Measurements from ENCODE around the gene PAEP.

The PAEP gene

DNA sequence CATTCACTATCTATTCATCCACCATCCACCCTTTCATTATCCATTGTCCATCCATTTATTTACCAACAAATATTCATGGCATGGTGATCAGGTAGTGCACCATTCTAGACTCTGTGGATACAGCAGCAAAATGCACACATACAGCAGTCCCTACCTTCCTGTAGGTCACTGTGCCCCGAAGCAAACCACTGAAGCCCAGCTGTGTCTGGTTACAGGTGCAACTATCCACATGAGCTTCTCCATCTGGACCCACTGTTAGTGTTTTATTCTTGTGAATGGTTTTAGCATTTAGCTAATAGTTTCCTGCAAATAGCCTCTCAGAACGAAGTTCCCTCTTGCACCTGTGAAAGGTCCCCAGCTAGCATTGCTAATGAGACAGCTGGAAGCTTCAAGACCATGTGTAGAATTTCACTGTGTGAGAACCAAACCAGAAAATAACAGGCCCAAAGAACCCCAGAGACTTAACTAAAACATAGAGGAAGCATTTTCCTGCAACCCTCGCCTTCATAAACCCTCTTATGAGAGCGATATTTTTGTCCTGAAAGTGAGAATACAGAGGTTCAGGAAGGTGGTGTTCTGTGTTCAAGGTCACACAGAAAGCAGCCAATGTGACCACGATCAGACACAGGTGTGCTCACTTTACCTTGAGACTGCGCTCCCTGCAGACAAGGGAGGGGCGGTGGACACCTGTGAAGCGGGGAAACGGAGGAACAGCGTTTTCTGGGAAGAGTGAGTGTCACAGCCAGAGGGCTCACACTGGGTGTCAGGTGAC is 18.5 kb downstream of the PAEP start:
- no peak for DNase-seq

- DNase-seq = no peak
Measured at GRCh38 chr9:135580664-135581380, 19.3 kb downstream of the PAEP start.

DNA sequence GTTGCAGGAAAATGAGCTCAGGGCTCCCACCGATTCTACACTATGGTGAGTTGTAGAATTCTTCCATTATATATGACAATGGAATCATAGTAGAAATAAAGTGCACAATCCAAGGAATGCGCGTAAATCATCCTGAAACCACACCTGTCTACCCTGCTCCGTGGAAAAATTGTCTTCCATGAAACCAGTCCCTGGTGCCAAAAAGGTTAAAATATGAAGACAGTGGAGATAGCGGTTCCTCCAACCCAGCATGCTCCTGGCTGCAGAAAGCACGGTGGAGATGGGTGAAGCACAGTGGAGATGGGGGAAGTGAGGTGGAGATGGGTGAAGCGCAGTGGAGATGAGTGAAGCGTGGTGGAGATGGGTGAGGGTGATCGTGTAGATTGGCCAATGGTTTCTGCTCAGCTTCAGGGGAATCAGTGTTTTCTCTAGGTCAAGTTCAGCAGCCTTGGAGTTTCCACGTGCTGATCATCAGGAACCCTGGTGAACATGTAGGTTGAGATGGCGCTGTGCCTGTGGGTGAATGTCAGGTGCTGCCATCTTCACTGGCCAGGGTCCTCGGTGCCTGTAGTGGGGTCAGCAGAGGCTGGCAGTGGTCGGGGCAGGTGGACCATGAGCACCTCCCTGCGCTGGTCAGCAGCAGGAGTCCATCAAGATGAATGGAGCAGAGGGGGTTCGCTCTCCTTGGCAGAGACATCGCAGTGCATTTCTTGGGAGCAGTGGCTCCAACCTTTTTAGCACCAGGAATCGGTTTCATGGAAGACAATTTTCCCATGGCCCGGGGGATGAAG is 20.3 kb downstream of the PAEP start:
- DNase-seq = no peak

GRCh38 chr9:135582541-135582940 is 21.0 kb downstream of the PAEP start:
- DNase-seq = no peak

DNA sequence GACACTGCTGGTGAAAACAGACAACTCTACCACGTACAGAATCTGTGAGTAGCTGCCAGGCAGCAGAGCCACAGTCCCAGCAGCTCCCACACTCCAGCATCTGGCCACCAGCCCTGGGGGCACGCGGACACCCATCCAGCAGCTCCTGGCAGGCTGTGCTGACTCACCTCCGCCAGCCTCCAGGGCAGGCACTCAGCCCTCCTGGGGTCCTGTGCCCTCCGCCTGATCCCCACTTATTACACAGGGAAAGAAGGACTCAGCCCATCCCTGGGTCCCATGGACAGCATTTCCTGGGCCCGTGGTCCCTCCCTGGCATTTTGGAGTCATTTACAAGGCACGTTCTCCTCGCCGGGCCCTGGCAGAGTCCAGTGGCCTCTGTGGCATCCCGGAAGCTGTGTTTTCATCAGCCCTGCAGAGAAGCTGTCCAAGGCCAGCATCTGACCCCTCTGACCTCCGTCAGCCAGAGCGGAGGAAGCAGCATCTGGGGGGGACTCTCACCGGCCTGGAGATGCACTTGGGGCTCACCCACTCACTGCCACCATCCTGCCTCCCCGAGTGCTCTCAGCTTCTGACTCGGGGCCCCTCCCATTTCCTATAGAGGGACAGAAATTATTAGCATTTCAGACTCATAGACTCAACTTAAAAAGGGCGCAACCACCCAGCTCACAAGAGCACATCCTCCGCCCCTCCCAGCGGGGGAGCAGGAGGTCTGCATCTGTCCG is 21.6 kb downstream of the PAEP start:
- no peak for DNase-seq

- no peak for DNase-seq
Measured at GRCh38 chr9:135583688-135584011, 22.1 kb downstream of the PAEP start.

DNA sequence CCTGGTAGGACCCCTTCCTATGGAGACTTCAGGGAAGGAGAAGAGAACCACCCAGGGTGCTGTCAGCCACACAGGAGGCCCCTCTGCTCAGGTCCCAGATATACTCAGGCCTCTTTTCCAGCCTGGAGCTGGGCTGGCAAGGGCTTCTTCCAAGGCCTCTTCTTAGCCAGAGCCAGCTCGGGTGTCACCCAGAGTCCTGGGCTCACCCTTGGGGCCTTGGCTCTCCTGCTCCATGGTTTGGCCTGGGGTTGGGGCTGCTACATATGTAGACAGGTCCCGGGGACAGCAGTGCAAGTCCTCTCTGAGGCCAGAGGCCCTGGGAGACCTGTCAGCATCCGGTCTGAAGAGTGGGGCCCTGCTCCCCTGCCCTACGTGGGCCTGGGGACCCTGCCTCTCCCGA is 22.8 kb downstream of the PAEP start:
- DNase-seq = no peak

- no peak for DNase-seq
Measured at GRCh38 chr9:135584934-135585333, 23.4 kb downstream of the PAEP start.

DNA sequence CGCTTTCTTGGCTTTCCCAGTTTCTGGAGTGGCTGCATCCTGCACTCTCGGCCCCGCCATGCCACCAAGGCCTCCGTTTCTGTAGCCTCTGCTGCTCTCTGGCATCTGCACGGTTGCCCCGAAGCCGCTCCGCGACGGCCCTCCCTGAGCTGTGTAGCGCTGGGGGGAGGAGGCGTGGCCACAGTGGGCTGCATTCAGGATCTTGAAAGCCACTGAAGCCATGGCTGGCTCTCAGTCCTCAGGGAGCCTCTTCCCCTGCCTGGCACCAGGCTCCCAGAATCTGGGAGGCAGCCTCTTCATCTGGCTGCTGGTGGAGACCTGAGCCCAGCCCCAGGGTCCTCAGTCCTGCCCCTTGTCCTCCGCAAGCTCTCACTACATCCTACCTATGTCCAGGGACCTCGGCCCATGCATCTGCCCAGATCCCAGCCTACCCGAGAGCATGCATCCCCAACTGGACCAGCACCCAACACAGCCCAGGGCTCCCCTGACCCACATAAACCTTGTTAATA is 25.1 kb downstream of the PAEP start:
- DNase-seq = no peak

DNA sequence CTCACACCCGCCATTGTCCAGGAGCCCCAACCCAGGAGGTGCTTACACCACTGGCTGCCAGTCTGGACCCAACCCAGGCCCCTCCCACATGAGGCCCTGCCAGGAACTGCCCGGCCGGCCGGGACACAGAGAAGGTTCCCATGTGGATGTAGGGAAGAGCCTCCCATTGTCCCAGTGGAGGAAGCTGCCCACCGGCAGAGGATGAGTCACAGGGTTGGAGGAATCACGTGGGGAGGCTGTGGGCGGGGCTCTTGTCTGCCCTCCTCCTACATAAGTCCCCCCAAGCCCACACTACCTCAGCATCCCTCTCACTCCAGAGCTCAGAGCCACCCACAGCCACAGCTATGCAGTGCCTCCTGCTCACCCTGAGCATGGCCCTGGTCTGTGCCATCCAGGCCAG is 26.1 kb downstream of the PAEP start:
- no peak for DNase-seq

DNA sequence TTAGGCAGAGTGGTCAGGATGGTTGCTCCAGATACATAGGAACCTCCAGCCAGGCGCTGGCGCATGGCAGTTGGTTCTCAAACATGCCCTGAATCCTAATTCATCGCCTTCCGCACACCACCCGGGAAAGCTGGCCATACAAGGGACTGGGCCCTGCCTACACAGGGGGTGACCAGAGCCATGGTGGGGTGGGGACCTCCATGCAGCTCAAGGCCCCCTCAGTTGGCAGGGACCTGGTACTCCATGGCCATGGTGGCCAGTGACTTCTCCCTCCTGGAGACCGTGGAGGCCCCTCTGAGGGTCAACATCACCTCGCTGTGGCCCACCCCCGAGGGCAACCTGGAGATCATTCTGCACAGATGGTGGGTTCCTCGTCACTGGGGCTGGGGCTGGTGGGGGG is 26.8 kb downstream of the PAEP start:
- DNase-seq = no peak

GRCh38 chr9:135588886-135589595 is 27.5 kb downstream of the PAEP start:
- no peak for DNase-seq

DNA sequence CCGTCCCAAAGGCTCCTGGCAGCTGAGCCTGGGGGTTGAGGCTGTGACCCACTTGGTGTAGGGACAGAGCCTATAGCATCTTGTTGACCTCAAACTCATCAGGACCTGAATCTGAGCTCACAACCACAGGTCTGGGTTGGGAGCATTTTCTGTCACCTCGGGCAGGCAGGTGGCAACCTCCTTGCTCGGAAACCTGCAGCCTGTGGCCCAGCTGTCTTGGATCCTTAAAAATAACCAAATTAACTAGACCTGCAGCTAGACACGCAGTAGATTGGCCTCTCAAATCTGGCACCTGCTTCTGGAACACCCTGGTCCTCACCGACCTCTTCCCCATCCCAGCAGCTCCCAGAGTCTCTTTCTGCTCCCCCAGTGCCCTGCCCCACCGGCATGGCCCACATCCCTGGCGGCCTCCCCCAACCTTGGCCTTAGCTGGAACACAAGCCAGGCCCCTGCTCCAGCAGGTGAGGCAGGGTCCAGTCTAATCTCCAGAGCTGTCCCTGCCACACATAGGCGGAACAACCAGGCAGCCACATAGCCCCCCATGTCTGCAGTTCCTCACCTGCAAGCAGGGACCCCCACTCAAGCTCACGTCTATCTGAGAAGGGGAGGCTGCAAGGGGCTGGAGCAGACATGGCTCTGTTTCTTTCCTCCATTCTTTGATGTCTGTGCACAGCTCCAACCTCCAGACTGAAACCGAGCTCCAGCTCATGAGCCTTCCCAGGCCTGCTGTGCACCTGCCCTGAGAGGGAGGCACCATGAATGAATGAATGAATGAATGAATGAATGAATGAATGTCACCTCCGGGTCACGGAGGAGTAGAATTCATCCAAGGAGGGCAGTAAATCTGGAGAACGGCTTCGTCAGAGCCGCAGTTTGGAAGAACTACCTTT is 28.3 kb downstream of the PAEP start:
- no peak for DNase-seq

- DNase-seq = no peak
Measured at GRCh38 chr9:135590486-135591079, 29.0 kb downstream of the PAEP start.

DNA sequence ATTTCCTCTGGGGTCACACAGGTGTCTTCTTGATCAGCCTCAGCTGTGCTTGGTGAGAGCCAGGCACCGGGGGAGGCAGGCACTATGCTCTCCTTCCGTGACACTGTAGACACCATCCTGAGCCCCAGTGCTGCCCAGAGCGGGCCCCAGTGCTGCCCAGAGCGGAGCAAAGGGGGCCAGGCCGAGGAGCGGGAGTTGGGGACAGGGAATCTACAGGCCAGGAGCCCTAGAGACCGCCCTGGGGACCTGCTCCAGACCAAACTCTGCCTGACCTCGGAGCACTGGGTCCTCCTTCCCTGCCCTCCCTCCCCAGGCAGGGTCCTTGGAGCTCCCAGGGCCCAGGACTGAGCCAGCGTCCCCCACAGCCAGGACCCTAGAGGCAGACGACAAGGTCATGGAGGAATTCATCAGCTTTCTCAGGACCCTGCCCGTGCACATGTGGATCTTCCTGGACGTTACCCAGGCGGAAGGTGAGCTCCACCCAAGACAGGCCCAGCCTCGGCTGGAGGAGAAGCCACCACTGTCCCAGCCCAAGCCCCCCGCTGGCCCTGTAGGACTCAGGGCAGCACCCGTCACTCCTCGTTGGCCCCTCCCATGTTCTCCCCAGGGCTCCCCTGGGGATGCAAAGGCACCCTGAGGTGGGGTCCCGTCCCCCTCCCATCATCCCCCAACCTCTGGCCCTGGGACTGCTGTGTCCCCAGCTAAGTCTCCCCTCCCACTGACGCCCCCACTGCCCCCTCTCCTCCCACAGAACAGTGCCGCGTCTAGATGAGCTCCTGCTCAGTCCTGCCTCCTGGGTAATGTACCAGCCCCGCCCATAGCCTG is 30.2 kb downstream of the PAEP start:
- no peak for DNase-seq

GRCh38 chr9:135592331-135592590 is 30.7 kb downstream of the PAEP start:
- no peak for DNase-seq

GRCh38 chr9:135592625-135593024 is 31.1 kb downstream of the PAEP start:
- DNase-seq = no peak

- DNase-seq = no peak
Measured at GRCh38 chr9:135596211-135596610, 34.7 kb downstream of the PAEP start.

DNA sequence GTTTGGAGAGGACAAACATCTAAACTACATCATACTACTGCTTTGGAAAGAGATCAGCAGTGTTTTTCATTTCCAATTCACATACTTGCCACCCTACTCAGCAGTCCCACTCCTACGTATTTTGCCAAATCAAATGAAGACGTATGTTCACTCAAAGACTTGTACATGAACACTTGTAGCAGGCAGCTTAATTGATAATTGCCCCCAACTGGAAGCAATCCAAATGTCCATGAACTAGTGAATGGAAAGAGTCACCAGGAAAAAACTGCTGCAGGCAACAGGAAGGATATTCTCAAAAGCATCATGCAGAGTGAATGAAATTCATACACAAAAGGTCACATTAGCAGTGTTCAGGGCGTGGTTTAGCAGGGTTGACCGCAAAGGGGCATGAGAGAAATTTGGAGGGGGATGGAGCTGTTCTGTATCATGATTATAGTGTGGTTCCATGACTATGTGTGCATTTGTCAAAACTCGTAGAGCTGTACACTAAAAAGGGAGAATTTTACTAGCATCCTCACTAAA is 38.8 kb downstream of the PAEP start:
- DNase-seq = no peak

- no peak for DNase-seq
Measured at GRCh38 chr9:135601988-135602387, 40.4 kb downstream of the PAEP start.

Measured in NCI-H2171 treated with DMSO at 0.1 percent for 48 hours (cell line).